Breast epithelium (tissue), 4 donors: ENCODE measurements around the gene COL26A1. TPM values are rescaled to one million over a fixed set of nuclear protein-coding genes. Genes with fewer than 3 reads are reported as not detected.

ENCODE experiments used
- DNase-seq, 2 donors: peaks; one replicate each; pipeline ENCODE4 v3.0.0-alpha.2; 2019; ENCODE audit warnings: low spot score in 2 of 2
- H3K27ac ChIP-seq, 2 donors: fragments of 200-600 bp; sonication (generic) in 1 of 2; one replicate each; pipeline ENCODE4 v1.5.1; 2016 to 2019; ENCODE audit warnings: mild to moderate bottlenecking in 1 of 2
- H3K27me3 ChIP-seq, 2 donors: fragments of 200-600 bp; sonication (generic) in 1 of 2; one replicate each; pipeline versions ENCODE4 v1.5.1 to v1.6.0; 2017 to 2019; ENCODE audit warnings: control low read depth in 1 of 2, mild to moderate bottlenecking in 1 of 2
- H3K36me3 ChIP-seq: fragments of 200-600 bp; one replicate; pipeline ENCODE4 v1.5.1; 2019
- H3K4me1 ChIP-seq, 2 donors: fragments of 200-600 bp; sonication (generic); one replicate each; pipeline ENCODE4 v1.5.1; 2016 to 2019; ENCODE audit warnings: control low read depth in 1 of 2
- H3K4me3 ChIP-seq, 3 donors: fragments of 200-600 bp; sonication (generic); 1 replicate in 2 of 3; 2 replicates in 1 of 3; pipeline ENCODE4 v1.5.1; 2016 to 2019; ENCODE audit warnings: mild to moderate bottlenecking in 3 of 3, moderate library complexity in 2 of 3
- H3K9me3 ChIP-seq, 2 donors: fragments of 200-600 bp; sonication (generic) in 1 of 2; one replicate each; pipeline ENCODE4 v1.5.1; 2016 to 2019; ENCODE audit warnings: control low read depth in 1 of 2
- POLR2A ChIP-seq: fragments of 450-650 bp; IDR thresholded peaks from one replicate; pipeline ENCODE4 v1.6.1; 2016; ENCODE audit warnings: antibody characterized with exemption, mild to moderate bottlenecking, moderate library complexity
- POLR2AphosphoS5 ChIP-seq, 3 donors: sonication (generic); formaldehyde crosslinking; IDR thresholded peaks; one replicate each; pipeline ENCODE4 v1.6.1; 2017; ENCODE audit warnings: antibody characterized with exemption in 3 of 3
- intact Hi-C: fragments of 100-400 bp; cut with DNase I; formaldehyde crosslinking; loops from one replicate; pipeline ENCODE4 v1.15.1; 2023; ENCODE audit warnings: low total_unique reads
- total RNA-seq, 3 donors: library from RNA; depleted of rRNA; stranded (reverse); fragments of >200 nt; gene quantifications; one replicate each; pipeline ENCODE4 v1.1.0, GENCODE V29; 2016
- TF ChIP-seq, protein P1 (sequence below), 3 donors: fragments of 450-650 bp; IDR thresholded peaks; one replicate each; pipeline ENCODE4 v1.5.1; 2016 to 2017; ENCODE audit warnings: antibody characterized with exemption in 3 of 3, mild to moderate bottlenecking in 3 of 3, moderate library complexity in 3 of 3

Gene COL26A1
- total RNA-seq, 3 donors from 2014 or later, result not detected

DNA sequence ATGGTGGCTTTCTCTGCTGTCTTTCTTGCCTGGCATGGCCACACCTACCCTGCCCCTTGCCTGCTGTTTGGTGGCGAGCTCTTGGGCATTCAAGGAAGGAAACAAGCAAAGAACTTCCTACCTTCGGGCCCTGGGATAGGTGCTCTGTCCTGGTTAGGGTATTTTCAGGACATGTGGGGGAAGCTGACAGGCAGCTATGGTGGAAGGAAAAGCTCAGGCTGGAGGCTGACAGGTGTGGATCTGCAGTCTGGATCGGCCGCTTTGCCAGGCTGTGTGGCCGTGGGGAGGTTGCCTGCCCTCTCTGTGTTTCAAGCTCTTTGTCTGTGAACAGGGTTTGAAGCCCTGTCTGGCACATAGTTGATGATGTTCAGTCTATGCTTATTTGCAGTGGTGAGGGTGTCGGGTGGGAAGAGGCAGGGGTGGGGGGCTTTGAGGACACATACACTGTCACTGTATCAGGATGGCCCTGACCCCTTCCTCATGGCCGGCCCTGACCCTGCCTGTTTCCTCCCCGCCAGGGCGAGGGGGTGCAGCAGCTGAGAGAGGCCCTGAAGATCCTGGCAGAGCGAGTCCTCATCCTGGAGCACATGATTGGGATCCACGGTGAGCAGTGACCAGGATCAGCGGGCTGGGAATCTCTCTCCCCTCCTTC is 192.7 kb downstream of the COL26A1 start:
- H3K4me1 ChIP-seq, result no peaks in the 10 kb centered on the region
- no peaks in the 10 kb centered on the region for H3K9me3 ChIP-seq
- no peak overlapping the region for H3K27ac ChIP-seq
- no peaks in the 10 kb centered on the region for H3K36me3 ChIP-seq
- intact Hi-C loops, result no loop called here
- peak in 1 of 2 donors; percentile 22 for DNase-seq
- peaks cover 0 to 24% of the 10 kb centered on the region in 2 donors for H3K27me3 ChIP-seq
- no peak overlapping the region for H3K4me3 ChIP-seq
- TF ChIP-seq, protein P1, sequence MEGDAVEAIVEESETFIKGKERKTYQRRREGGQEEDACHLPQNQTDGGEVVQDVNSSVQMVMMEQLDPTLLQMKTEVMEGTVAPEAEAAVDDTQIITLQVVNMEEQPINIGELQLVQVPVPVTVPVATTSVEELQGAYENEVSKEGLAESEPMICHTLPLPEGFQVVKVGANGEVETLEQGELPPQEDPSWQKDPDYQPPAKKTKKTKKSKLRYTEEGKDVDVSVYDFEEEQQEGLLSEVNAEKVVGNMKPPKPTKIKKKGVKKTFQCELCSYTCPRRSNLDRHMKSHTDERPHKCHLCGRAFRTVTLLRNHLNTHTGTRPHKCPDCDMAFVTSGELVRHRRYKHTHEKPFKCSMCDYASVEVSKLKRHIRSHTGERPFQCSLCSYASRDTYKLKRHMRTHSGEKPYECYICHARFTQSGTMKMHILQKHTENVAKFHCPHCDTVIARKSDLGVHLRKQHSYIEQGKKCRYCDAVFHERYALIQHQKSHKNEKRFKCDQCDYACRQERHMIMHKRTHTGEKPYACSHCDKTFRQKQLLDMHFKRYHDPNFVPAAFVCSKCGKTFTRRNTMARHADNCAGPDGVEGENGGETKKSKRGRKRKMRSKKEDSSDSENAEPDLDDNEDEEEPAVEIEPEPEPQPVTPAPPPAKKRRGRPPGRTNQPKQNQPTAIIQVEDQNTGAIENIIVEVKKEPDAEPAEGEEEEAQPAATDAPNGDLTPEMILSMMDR (IDR thresholded peaks at IDR 0.05), result no peak
- TF ChIP-seq POLR2AphosphoS5 (IDR thresholded peaks at IDR 0.05) (no peak), POLR2A (no peak)

DNA sequence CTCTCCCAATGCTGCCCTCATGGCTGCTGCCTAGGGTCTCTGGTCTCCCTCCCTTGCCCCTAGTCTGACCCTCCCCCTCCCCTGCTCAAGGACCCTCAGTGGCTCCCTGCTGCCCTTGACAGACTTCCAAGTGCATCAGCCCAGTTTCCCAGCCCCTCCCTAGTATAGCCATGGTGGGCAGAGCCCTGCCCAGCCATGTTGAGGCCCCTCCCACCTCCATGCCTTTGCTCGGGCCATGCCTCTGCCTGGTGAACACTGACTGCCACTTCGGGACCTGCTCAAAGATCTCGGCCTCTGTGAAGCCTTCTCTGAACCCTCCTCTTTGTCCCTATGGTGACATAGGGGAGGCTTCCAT is 193.2 kb downstream of the COL26A1 start:
- Histone ChIP-seq H3K27me3 (peaks cover 0 to 25% of the 10 kb centered on the region in 2 donors), H3K4me1 (no peaks in the 10 kb centered on the region), H3K36me3 (no peaks in the 10 kb centered on the region), H3K4me3 (no peak overlapping the region), H3K27ac (no peak overlapping the region), H3K9me3 (no peaks in the 10 kb centered on the region)
- intact Hi-C loops, result no loop called here
- no peak for TF ChIP-seq POLR2A
- no peak for TF ChIP-seq POLR2AphosphoS5 (IDR thresholded peaks at IDR 0.05)
- no peak for DNase-seq

DNA sequence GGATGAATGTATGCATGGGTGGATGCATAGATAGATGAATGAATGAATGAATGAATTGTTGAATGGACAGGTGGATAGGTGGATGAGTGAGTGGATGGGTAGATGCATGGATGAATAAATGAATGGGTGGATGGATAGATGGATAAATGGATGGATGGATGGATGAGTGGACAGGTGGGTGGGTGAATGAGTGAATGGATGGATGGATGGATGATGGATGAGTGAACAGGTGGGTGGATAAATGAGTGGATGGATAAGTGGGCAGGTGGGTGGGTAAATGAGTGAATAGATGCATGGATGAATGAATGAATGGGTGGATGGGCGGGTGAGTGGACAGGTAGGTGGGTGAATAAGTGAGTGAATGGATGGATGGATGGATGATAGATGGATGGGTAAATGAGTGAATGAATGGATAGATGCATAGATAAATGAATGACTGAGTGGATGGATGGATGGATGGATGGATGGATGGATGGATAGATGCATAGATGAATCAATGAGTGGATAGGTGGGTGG is 193.8 kb downstream of the COL26A1 start:
- H3K27me3 ChIP-seq, result peaks cover 0 to 27% of the 10 kb centered on the region in 2 donors
- TF ChIP-seq POLR2AphosphoS5 (IDR thresholded peaks at IDR 0.05), result no peak
- TF ChIP-seq, protein P1 (IDR thresholded peaks at IDR 0.05), result no peak
- no peak for TF ChIP-seq POLR2A
- H3K27ac ChIP-seq, result no peak overlapping the region
- H3K9me3 ChIP-seq, result no peaks in the 10 kb centered on the region
- no peak for DNase-seq
- H3K4me1 ChIP-seq, result no peaks in the 10 kb centered on the region
- H3K4me3 ChIP-seq, result no peak overlapping the region
- intact Hi-C loops, result no loop called here
- no peaks in the 10 kb centered on the region for H3K36me3 ChIP-seq

DNA sequence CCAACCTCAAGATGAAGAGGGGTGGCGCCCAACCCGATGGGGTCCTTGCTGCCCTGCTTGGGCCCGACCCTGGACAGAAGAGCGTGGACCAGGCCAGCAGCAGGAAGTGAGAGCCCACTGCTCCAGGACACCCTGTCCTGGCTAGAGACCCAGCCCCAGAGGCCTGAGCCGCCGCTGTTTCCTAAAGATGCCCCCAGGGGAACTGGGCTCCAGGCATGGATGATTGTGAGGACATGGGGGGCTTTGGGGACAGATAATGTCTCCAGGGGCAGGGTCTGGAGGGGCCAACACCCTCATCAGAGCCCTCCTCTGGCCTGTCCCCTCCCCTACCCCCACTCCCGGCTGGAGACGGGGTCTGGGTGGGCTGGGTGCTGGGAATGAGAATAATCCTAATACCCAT is 194.7 kb downstream of the COL26A1 start:
- H3K4me1 ChIP-seq, result no peaks in the 10 kb centered on the region
- H3K27ac ChIP-seq, result no peak overlapping the region
- H3K9me3 ChIP-seq, result no peaks in the 10 kb centered on the region
- no peak for DNase-seq
- no peak for TF ChIP-seq POLR2A
- TF ChIP-seq, protein P1 (IDR thresholded peaks at IDR 0.05), result no peak
- TF ChIP-seq POLR2AphosphoS5 (IDR thresholded peaks at IDR 0.05), result no peak
- H3K36me3 ChIP-seq, result no peaks in the 10 kb centered on the region
- peaks cover 0 to 34% of the 10 kb centered on the region in 2 donors for H3K27me3 ChIP-seq
- intact Hi-C loops, result no loop called here
- H3K4me3 ChIP-seq, result no peak overlapping the region

DNA sequence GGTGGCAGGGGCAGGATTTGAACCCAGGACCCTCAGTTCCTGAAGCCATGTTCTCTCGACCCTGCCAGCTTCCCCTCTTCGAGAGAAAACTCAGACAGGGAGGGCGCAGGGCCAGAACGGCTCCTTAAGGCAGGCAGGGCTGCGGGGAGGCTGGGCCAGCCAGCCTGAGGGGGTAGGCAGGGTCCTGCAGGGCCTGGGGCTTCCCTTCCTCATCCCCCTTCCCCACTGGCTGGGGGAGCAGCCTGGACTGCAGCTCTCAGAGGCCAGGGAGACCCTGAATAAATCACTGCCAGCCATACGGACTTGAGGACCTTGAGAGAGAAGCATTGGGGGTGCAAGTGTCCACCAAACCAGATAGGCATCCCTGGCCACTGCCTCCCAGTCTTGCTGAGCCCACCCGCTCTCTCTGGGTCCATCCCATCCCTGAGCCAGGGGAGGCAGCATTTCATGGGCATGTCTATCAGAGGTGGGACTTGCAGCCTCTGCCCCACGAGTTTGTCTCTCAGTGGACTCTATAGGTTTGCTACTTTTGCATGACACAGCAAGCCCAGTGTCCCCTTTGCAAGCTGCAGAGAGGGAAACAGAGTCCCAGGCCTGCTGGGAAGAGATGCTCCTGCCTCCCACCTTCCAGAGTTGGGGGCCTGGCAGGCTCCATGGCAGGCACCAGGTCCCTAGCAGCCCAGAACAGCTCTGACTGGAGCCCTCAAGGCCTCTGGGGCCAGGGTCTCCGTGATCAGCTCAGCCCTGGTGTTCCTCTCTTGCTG is 195.5 kb downstream of the COL26A1 start:
- intact Hi-C loops, result no loop called here

More for the DNA sequence above, 195.5 kb downstream of the COL26A1 start:
- Histone ChIP-seq H3K9me3 (no peaks in the 10 kb centered on the region), H3K36me3 (no peaks in the 10 kb centered on the region), H3K4me1 (no peaks in the 10 kb centered on the region), H3K4me3 (no peak overlapping the region), H3K27me3 (peaks cover 0 to 38% of the 10 kb centered on the region in 2 donors), H3K27ac (no peak overlapping the region)
- TF ChIP-seq POLR2AphosphoS5 (IDR thresholded peaks at IDR 0.05) (no peak), POLR2A (no peak)
- TF ChIP-seq, protein P1 (IDR thresholded peaks at IDR 0.05), result no peak
- no peak for DNase-seq
